ENCODE measurements around the gene ADCY10.

ADCY10 gene

DNA sequence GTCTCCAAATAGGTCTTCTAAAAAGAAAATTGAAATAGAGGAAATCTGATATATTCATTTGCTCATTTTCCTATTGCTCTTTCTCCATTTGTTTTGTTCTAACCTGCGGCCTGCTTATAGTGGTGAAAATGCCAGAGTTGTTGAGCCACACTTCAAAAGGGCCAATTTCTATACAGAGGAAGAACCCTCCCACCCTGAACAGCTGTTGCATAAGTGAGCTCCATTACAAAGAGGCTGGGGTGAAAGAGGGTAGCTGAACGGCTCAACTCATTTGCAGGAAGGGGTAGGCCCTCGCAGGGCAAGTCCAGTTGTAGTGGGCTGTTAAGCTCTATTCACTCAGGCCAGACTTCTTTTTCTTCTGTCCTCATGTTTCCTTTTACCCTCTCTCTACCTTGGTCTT, 8.8 kb downstream of the ADCY10 start:
- no peak for DNase-seq
- TF ChIP-seq, protein P1, sequence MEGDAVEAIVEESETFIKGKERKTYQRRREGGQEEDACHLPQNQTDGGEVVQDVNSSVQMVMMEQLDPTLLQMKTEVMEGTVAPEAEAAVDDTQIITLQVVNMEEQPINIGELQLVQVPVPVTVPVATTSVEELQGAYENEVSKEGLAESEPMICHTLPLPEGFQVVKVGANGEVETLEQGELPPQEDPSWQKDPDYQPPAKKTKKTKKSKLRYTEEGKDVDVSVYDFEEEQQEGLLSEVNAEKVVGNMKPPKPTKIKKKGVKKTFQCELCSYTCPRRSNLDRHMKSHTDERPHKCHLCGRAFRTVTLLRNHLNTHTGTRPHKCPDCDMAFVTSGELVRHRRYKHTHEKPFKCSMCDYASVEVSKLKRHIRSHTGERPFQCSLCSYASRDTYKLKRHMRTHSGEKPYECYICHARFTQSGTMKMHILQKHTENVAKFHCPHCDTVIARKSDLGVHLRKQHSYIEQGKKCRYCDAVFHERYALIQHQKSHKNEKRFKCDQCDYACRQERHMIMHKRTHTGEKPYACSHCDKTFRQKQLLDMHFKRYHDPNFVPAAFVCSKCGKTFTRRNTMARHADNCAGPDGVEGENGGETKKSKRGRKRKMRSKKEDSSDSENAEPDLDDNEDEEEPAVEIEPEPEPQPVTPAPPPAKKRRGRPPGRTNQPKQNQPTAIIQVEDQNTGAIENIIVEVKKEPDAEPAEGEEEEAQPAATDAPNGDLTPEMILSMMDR (IDR thresholded peaks at IDR 0.05; ENCODE audit: low read depth, low read length, missing control alignments): no peak
- no peaks in the 10 kb centered on the region for H3K27me3 ChIP-seq (replicated peaks)
- H3K27ac ChIP-seq: peak overlapping the region; percentile 10
- in situ Hi-C loops (cut with HindIII; ENCODE audit: low pct_ligation_motif_present, low sequenced_read_pairs): no loop called here
- no peak overlapping the region for H3K4me3 ChIP-seq (ENCODE audit: low read depth, low read length)
- H3K36me3 ChIP-seq (replicated peaks): no peaks in the 10 kb centered on the region

DNA sequence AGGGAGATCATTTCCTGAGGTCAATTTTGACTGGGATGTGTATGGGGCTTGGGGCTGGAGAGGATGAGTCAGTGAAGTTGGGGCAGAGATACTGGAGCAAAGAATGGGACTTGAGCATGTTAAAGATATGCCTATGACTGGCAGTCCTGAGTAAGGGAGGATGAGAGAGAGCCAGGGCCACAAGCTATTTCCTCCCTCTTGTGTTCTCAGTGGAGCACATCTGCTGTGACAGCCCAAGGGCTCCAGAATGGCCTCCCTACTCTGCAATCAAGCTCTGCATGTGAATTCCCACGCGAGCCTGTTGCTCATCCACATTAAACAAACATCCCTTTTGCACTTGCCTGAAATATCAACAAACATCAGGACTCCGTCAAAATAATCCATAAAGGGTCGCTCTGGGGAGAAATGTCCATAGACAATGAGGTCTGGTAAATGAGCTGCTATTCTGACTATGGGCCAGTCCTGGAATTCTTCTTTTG, 9.2 kb downstream of the ADCY10 start:
- in situ Hi-C loops (cut with HindIII; ENCODE audit: low pct_ligation_motif_present, low sequenced_read_pairs): no loop called here
- no peaks in the 10 kb centered on the region for H3K36me3 ChIP-seq (replicated peaks)
- peak overlapping the region; percentile 10 for H3K27ac ChIP-seq
- DNase-seq: peak; percentile 79
- no peaks in the 10 kb centered on the region for H3K27me3 ChIP-seq (replicated peaks)
- TF ChIP-seq, protein P1 (IDR thresholded peaks at IDR 0.05; ENCODE audit: low read depth, low read length, missing control alignments): peak; percentile 27
- no peak overlapping the region for H3K4me3 ChIP-seq (ENCODE audit: low read depth, low read length)

DNA sequence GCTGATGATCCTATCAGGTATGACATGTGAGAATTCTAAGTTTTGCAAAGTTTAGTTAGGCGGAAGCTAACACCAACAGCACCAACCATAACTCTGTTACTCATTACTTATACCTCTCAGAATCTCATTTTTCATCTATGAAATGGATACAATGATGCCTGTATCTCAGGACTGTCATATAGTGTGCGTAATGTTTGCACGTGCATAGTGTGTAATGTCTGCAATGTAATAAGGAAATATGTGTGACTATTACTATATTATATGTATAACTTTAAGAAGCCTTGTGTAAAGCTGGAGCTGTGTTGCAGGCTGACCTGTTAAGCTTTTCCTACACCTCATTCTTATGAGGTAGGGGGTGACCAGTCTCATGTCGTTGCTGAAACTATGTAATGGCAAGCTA, 13.0 kb downstream of the ADCY10 start:
- in situ Hi-C loops (cut with HindIII; ENCODE audit: low pct_ligation_motif_present, low sequenced_read_pairs): no loop called here
- H3K27me3 ChIP-seq (replicated peaks): no peaks in the 10 kb centered on the region
- no peak overlapping the region for H3K27ac ChIP-seq
- TF ChIP-seq, protein P1 (IDR thresholded peaks at IDR 0.05; ENCODE audit: low read depth, low read length, missing control alignments): no peak
- no peak overlapping the region for H3K4me3 ChIP-seq (ENCODE audit: low read depth, low read length)
- no peak for DNase-seq
- no peaks in the 10 kb centered on the region for H3K36me3 ChIP-seq (replicated peaks)

DNA sequence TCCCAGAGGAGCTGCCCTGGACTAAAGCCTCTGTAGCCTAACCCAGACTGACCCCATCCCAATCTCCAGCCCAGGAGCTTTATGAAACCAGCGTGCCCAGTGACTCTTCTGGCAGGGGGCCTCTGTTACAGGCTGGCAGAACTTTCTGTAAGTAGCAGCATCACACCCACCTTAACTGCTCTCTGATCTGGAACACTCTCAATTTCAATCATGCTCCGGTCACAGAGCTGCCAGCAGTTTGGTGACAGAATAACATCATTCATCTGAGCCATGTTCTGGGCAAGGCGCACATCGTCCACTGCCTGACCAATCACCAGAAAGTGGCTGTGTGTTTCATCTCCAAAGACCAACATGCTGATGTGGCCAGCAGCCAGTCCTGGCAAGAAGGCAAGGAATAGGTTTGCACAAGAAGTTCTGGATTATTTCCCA, 14.7 kb downstream of the ADCY10 start:
- H3K27ac ChIP-seq: no peak overlapping the region
- in situ Hi-C loops (cut with HindIII; ENCODE audit: low pct_ligation_motif_present, low sequenced_read_pairs): no loop called here
- H3K4me3 ChIP-seq (ENCODE audit: low read depth, low read length): no peak overlapping the region
- DNase-seq: no peak
- no peaks in the 10 kb centered on the region for H3K36me3 ChIP-seq (replicated peaks)
- H3K27me3 ChIP-seq (replicated peaks): no peaks in the 10 kb centered on the region
- TF ChIP-seq, protein P1 (IDR thresholded peaks at IDR 0.05; ENCODE audit: low read depth, low read length, missing control alignments): no peak

DNA sequence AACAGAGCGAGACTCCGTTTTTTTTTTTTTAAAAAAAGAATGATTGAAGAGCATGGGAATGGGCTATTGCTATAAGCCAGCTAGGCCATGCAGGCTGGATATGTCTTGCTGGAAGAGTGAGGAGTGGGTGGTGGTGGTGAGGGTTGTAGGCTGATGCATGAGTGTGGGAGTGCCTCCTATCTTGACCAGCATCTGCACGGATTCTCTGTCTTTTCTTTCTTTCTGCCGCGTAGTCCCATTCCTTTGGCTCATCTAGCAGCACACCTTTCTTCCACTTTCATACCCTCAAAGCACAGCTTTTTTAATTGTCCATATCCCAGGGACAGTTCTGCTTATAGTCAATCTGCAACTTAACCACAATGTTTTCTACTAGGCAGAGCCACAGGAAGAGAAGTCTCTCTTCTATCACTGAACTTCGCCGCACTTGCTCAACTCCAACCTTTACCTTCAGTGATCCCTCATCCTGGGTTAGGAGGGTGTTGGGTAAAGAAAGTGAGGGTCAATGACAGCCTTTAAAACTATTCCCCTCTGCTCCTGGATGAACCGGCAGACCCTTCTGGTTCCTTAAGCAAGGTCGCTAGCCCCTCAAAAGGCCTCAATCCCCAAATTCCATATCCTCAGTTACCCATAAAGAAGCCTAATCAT, 15.2 kb downstream of the ADCY10 start:
- H3K4me3 ChIP-seq (ENCODE audit: low read depth, low read length): no peak overlapping the region
- H3K27me3 ChIP-seq (replicated peaks): no peaks in the 10 kb centered on the region
- TF ChIP-seq, protein P1 (IDR thresholded peaks at IDR 0.05; ENCODE audit: low read depth, low read length, missing control alignments): no peak
- H3K27ac ChIP-seq: no peak overlapping the region
- no peaks in the 10 kb centered on the region for H3K36me3 ChIP-seq (replicated peaks)
- DNase-seq: no peak
- in situ Hi-C loops (cut with HindIII; ENCODE audit: low pct_ligation_motif_present, low sequenced_read_pairs): no loop called here

DNA sequence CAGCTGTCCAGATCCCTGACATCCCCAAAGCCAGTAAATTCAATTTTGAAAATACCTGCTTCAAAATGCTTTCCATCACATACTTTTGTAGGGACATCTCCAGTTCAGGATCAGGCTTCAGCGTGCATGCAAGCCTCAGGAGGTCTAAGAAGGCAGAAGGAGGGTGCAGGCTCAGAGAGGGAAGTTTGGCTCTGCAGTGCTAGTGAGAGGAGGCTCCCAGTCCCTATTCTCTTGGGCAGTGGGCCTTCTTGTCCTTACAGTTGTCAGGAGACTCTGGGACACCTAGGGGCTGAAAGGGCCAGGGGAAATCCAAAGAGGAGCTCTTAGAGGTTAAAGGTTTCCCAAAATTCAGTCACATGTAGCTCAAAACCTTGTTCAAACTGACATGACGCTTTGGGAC, 20.1 kb downstream of the ADCY10 start:
- Histone ChIP-seq H3K36me3 (replicated peaks) (no peaks in the 10 kb centered on the region), H3K27me3 (replicated peaks) (no peaks in the 10 kb centered on the region), H3K4me3 (ENCODE audit: low read depth, low read length) (no peak overlapping the region), H3K27ac (no peak overlapping the region)
- no peak for DNase-seq
- in situ Hi-C loops (cut with HindIII; ENCODE audit: low pct_ligation_motif_present, low sequenced_read_pairs): no loop called here
- TF ChIP-seq, protein P1 (IDR thresholded peaks at IDR 0.05; ENCODE audit: low read depth, low read length, missing control alignments): no peak

Data from brain microvascular endothelial cell (primary cell).